Naive B cell (primary cell): ENCODE results near the gene DCN. TPM values are rescaled to one million over a fixed set of nuclear protein-coding genes. Genes with fewer than 3 reads are reported as not detected.

Experiments
- ATAC-seq, 2 donors: fragments of 150-1000 bp; cut with Tn5 transposase; 2 replicates each; pipeline ENCODE4 v1.10.0; 2021; ENCODE audit warnings: low read depth in 2 of 2, mild to moderate bottlenecking in 2 of 2, moderate library complexity in 2 of 2
- DNase-seq: peaks from one replicate; pipeline ENCODE4 v3.0.0; 2022
- H3K27ac Mint-ChIP-seq, 6 donors: one replicate each; pipeline ENCODE4 v1.8.0; 2020 to 2022; ENCODE audit warnings: mild to moderate bottlenecking in 6 of 6, mixed read lengths in 6 of 6, moderate library complexity in 5 of 6, inconsistent platforms in 2 of 6
- H3K27me3 Mint-ChIP-seq, 3 donors: one replicate each; pipeline ENCODE4 v1.8.0; 2021 to 2022; ENCODE audit warnings: mixed read lengths in 3 of 3, mild to moderate bottlenecking in 1 of 3
- H3K36me3 Mint-ChIP-seq, 2 donors: one replicate each; pipeline ENCODE4 v1.8.0; 2020 to 2022; ENCODE audit warnings: mixed read lengths in 2 of 2, inconsistent platforms in 1 of 2, mild to moderate bottlenecking in 1 of 2
- H3K4me1 Mint-ChIP-seq, 3 donors: one replicate each; pipeline ENCODE4 v1.8.0; 2020 to 2022; ENCODE audit warnings: mixed read lengths in 3 of 3, inconsistent platforms in 1 of 3, mild to moderate bottlenecking in 1 of 3, moderate library complexity in 1 of 3
- H3K4me3 Mint-ChIP-seq, 8 donors: one replicate each; pipeline ENCODE4 v1.8.0; 2020 to 2022; ENCODE audit warnings: mild to moderate bottlenecking in 8 of 8, mixed read lengths in 8 of 8, moderate library complexity in 8 of 8, inconsistent platforms in 2 of 8
- H3K9me3 Mint-ChIP-seq, 7 donors: one replicate each; pipeline ENCODE4 v1.8.0; 2020 to 2022; ENCODE audit warnings: mixed read lengths in 7 of 7, mild to moderate bottlenecking in 5 of 7, inconsistent platforms in 2 of 7, moderate library complexity in 1 of 7
- polyA plus RNA-seq, 6 donors: library from polyadenylated mRNA; unstranded; fragments of 300-500 nt; fragmentation: Illumina TruSeq; gene quantifications; one replicate each; pipeline ENCODE4 v1.2.3, GENCODE V29; 2021; ENCODE audit warnings: low read depth in 6 of 6

Gene DCN
- polyA plus RNA-seq, 6 donors from 2014 or later, result not detected

GRCh38 chr12:91179315-91179714 lies 3.3 kb downstream of the DCN start:
- Mint-ChIP-seq H3K36me3 (no peaks in the 10 kb centered on the region), H3K27me3 (no peaks in the 10 kb centered on the region), H3K4me3 (no peak overlapping the region), H3K27ac (no peak overlapping the region), H3K4me1 (no peaks in the 10 kb centered on the region), H3K9me3 (no peaks in the 10 kb centered on the region)
- no peak for ATAC-seq
- no peak for DNase-seq

GRCh38 chr12:91178781-91179180 lies 3.8 kb downstream of the DCN start:
- Mint-ChIP-seq H3K9me3 (no peaks in the 10 kb centered on the region), H3K4me3 (no peak overlapping the region), H3K27ac (no peak overlapping the region), H3K36me3 (no peaks in the 10 kb centered on the region), H3K4me1 (no peaks in the 10 kb centered on the region), H3K27me3 (no peaks in the 10 kb centered on the region)
- no peak for ATAC-seq
- no peak for DNase-seq

- no peak for ATAC-seq
- no peaks in the 10 kb centered on the region for H3K27me3 Mint-ChIP-seq
- H3K27ac Mint-ChIP-seq, result no peak overlapping the region
- no peak overlapping the region for H3K4me3 Mint-ChIP-seq
- H3K4me1 Mint-ChIP-seq, result no peaks in the 10 kb centered on the region
- H3K9me3 Mint-ChIP-seq, result no peaks in the 10 kb centered on the region
- DNase-seq, result no peak
- H3K36me3 Mint-ChIP-seq, result no peaks in the 10 kb centered on the region
Observed at GRCh38 chr12:91178139-91178561, 4.5 kb downstream of the DCN start.

GRCh38 chr12:91177381-91177780 lies 5.2 kb downstream of the DCN start:
- H3K4me1 Mint-ChIP-seq, result no peaks in the 10 kb centered on the region
- no peak overlapping the region for H3K27ac Mint-ChIP-seq
- H3K4me3 Mint-ChIP-seq, result no peak overlapping the region
- no peak for ATAC-seq
- no peaks in the 10 kb centered on the region for H3K9me3 Mint-ChIP-seq
- DNase-seq, result no peak
- no peaks in the 10 kb centered on the region for H3K27me3 Mint-ChIP-seq
- H3K36me3 Mint-ChIP-seq, result no peaks in the 10 kb centered on the region

GRCh38 chr12:91176915-91177314 lies 5.7 kb downstream of the DCN start:
- ATAC-seq, result no peak
- H3K4me1 Mint-ChIP-seq, result no peaks in the 10 kb centered on the region
- DNase-seq, result no peak
- no peaks in the 10 kb centered on the region for H3K9me3 Mint-ChIP-seq
- no peak overlapping the region for H3K4me3 Mint-ChIP-seq
- H3K27ac Mint-ChIP-seq, result no peak overlapping the region
- H3K36me3 Mint-ChIP-seq, result no peaks in the 10 kb centered on the region
- H3K27me3 Mint-ChIP-seq, result no peaks in the 10 kb centered on the region

- DNase-seq, result no peak
- no peak for ATAC-seq
- H3K4me1 Mint-ChIP-seq, result no peaks in the 10 kb centered on the region
- H3K27me3 Mint-ChIP-seq, result no peaks in the 10 kb centered on the region
- no peak overlapping the region for H3K27ac Mint-ChIP-seq
- no peak overlapping the region for H3K4me3 Mint-ChIP-seq
- H3K36me3 Mint-ChIP-seq, result no peaks in the 10 kb centered on the region
- no peaks in the 10 kb centered on the region for H3K9me3 Mint-ChIP-seq
Observed at GRCh38 chr12:91176358-91176757, 6.3 kb downstream of the DCN start.

- DNase-seq, result no peak
- no peak overlapping the region for H3K4me3 Mint-ChIP-seq
- no peak overlapping the region for H3K27ac Mint-ChIP-seq
- no peaks in the 10 kb centered on the region for H3K9me3 Mint-ChIP-seq
- no peak for ATAC-seq
- peaks cover 0 to 4% (median 0%) of the 10 kb centered on the region in 3 donors for H3K27me3 Mint-ChIP-seq
- no peaks in the 10 kb centered on the region for H3K36me3 Mint-ChIP-seq
- no peaks in the 10 kb centered on the region for H3K4me1 Mint-ChIP-seq
Observed at GRCh38 chr12:91173124-91173523, 9.5 kb downstream of the DCN start.

GRCh38 chr12:91172096-91172495 lies 10.5 kb downstream of the DCN start:
- no peaks in the 10 kb centered on the region for H3K36me3 Mint-ChIP-seq
- H3K9me3 Mint-ChIP-seq, result no peaks in the 10 kb centered on the region
- no peak overlapping the region for H3K27ac Mint-ChIP-seq
- H3K27me3 Mint-ChIP-seq, result peaks cover 0 to 4% (median 0%) of the 10 kb centered on the region in 3 donors
- H3K4me1 Mint-ChIP-seq, result no peaks in the 10 kb centered on the region
- DNase-seq (no peak), ATAC-seq (no peak)
- no peak overlapping the region for H3K4me3 Mint-ChIP-seq

- DNase-seq, result no peak
- Mint-ChIP-seq H3K36me3 (no peaks in the 10 kb centered on the region), H3K27ac (no peak overlapping the region), H3K9me3 (no peaks in the 10 kb centered on the region), H3K4me1 (no peaks in the 10 kb centered on the region), H3K4me3 (no peak overlapping the region), H3K27me3 (peaks cover 0 to 4% (median 0%) of the 10 kb centered on the region in 3 donors)
- no peak for ATAC-seq
Observed at GRCh38 chr12:91171476-91171875, 11.1 kb downstream of the DCN start.

GRCh38 chr12:91163116-91163515 lies 19.5 kb downstream of the DCN start:
- Mint-ChIP-seq H3K4me3 (no peak overlapping the region), H3K36me3 (no peaks in the 10 kb centered on the region), H3K4me1 (no peaks in the 10 kb centered on the region), H3K27ac (no peak overlapping the region), H3K27me3 (no peaks in the 10 kb centered on the region), H3K9me3 (no peaks in the 10 kb centered on the region)
- DNase-seq (no peak), ATAC-seq (no peak)

GRCh38 chr12:91161009-91161408 lies 21.6 kb downstream of the DCN start:
- H3K27me3 Mint-ChIP-seq, result no peaks in the 10 kb centered on the region
- H3K9me3 Mint-ChIP-seq, result no peaks in the 10 kb centered on the region
- ATAC-seq, result no peak
- H3K4me3 Mint-ChIP-seq, result no peak overlapping the region
- no peaks in the 10 kb centered on the region for H3K4me1 Mint-ChIP-seq
- H3K27ac Mint-ChIP-seq, result no peak overlapping the region
- H3K36me3 Mint-ChIP-seq, result no peaks in the 10 kb centered on the region
- no peak for DNase-seq

GRCh38 chr12:91155990-91156389 lies 26.6 kb downstream of the DCN start:
- H3K9me3 Mint-ChIP-seq, result no peaks in the 10 kb centered on the region
- no peak overlapping the region for H3K27ac Mint-ChIP-seq
- no peaks in the 10 kb centered on the region for H3K27me3 Mint-ChIP-seq
- no peak overlapping the region for H3K4me3 Mint-ChIP-seq
- no peaks in the 10 kb centered on the region for H3K4me1 Mint-ChIP-seq
- DNase-seq, result no peak
- no peak for ATAC-seq
- H3K36me3 Mint-ChIP-seq, result no peaks in the 10 kb centered on the region

GRCh38 chr12:91154131-91154530 lies 28.5 kb downstream of the DCN start:
- DNase-seq (no peak), ATAC-seq (no peak)
- H3K27me3 Mint-ChIP-seq, result no peaks in the 10 kb centered on the region
- H3K4me1 Mint-ChIP-seq, result no peaks in the 10 kb centered on the region
- no peaks in the 10 kb centered on the region for H3K36me3 Mint-ChIP-seq
- peaks cover 0 to 3% (median 0%) of the 10 kb centered on the region in 7 donors for H3K9me3 Mint-ChIP-seq
- H3K27ac Mint-ChIP-seq, result no peak overlapping the region
- no peak overlapping the region for H3K4me3 Mint-ChIP-seq

GRCh38 chr12:91144053-91144452 lies 38.6 kb downstream of the DCN start:
- H3K36me3 Mint-ChIP-seq, result no peaks in the 10 kb centered on the region
- no peaks in the 10 kb centered on the region for H3K4me1 Mint-ChIP-seq

GRCh38 chr12:91143206-91143605 lies 39.4 kb downstream of the DCN start:
- ATAC-seq (no peak), DNase-seq (no peak)
- Mint-ChIP-seq H3K27ac (no peak overlapping the region), H3K9me3 (peaks cover 0 to 4% (median 0%) of the 10 kb centered on the region in 7 donors), H3K36me3 (no peaks in the 10 kb centered on the region), H3K4me1 (no peaks in the 10 kb centered on the region), H3K27me3 (peaks cover 0 to 8% (median 0%) of the 10 kb centered on the region in 3 donors), H3K4me3 (no peak overlapping the region)

More at GRCh38 chr12:91144053-91144452, 38.6 kb downstream of the DCN start:
- no peak overlapping the region for H3K27ac Mint-ChIP-seq
- DNase-seq (no peak), ATAC-seq (no peak)
- peaks cover 0 to 8% (median 0%) of the 10 kb centered on the region in 3 donors for H3K27me3 Mint-ChIP-seq
- no peak overlapping the region for H3K4me3 Mint-ChIP-seq
- peaks cover 0 to 4% (median 0%) of the 10 kb centered on the region in 7 donors for H3K9me3 Mint-ChIP-seq
